ENCODE measurements around the gene ZNF25. TPM values are rescaled to one million over a fixed set of nuclear protein-coding genes. Genes with fewer than 3 reads are reported as not detected.

Gene ZNF25
- total RNA-seq, 1 donor from 2014 or later = 12.8 TPM

DNA sequence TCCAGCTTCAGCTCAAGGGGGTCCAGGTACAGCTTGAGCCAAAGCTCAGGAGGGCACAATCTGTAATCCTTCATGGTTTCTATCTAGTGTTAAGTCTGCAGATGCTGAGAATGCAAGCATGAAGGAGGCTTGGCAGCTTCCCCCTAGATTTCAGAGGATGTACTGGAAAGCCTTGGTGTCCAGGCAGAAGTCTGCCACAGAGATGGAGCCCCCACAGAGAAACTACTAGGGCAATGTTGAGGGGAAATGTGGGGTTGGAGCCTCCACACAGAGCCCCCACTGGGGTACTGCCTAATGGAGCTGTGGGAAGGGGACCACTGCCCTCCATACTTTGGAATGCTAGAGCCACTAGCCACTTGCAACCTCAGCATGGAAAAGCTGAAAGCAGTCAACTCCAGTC lies 11.4 kb downstream of the ZNF25 start:
- Histone ChIP-seq H3K4me1 (no peaks in the 10 kb centered on the region), H3K4me3 (no peak overlapping the region), H3K27me3 (no peaks in the 10 kb centered on the region), H3K36me3 (peaks cover 0 to 30% of the 10 kb centered on the region in 2 donors), H3K9me3 (no peaks in the 10 kb centered on the region), H3K27ac (no peak overlapping the region)
- DNase-seq (ENCODE audit: extremely low spot score in 2 of 2) = no peak
- TF ChIP-seq POLR2AphosphoS5 (IDR thresholded peaks at IDR 0.05; ENCODE audit: insufficient read depth in 1 of 2, low read depth in 1 of 2) = no peak
- TF ChIP-seq, protein P1, sequence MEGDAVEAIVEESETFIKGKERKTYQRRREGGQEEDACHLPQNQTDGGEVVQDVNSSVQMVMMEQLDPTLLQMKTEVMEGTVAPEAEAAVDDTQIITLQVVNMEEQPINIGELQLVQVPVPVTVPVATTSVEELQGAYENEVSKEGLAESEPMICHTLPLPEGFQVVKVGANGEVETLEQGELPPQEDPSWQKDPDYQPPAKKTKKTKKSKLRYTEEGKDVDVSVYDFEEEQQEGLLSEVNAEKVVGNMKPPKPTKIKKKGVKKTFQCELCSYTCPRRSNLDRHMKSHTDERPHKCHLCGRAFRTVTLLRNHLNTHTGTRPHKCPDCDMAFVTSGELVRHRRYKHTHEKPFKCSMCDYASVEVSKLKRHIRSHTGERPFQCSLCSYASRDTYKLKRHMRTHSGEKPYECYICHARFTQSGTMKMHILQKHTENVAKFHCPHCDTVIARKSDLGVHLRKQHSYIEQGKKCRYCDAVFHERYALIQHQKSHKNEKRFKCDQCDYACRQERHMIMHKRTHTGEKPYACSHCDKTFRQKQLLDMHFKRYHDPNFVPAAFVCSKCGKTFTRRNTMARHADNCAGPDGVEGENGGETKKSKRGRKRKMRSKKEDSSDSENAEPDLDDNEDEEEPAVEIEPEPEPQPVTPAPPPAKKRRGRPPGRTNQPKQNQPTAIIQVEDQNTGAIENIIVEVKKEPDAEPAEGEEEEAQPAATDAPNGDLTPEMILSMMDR (IDR thresholded peaks at IDR 0.05) = no peak
- TF ChIP-seq POLR2A (IDR thresholded peaks at IDR 0.05) = no peak
- intact Hi-C loops (cut with DNase I) = no loop called here

DNA sequence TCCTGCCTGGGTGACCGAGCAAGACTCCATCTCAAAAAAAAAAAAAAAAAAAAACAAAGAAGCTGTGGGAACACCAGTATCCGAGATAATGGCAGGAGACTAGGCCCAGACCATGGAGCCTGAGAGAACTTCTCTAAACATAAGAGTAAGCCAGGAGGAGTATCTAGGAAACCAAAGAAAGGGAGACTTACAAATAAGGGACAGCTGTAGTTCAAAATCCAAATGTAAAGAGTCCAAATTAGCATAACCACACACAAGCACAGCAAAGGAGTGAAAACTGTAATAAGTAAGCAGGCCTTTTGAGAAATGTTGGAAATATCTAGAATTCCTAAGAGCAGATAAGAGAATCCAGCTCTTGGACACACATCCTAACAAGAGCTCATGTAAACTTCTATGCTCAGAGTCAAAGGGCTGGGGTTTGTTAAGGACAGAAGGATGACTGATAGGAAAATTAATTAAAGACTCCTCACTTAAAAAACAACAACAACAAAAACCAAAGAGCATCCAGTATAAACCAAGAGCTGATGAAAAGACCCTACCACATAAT lies 15.8 kb downstream of the ZNF25 start:
- H3K4me1 ChIP-seq = no peaks in the 10 kb centered on the region
- no peak overlapping the region for H3K27ac ChIP-seq
- H3K9me3 ChIP-seq = no peaks in the 10 kb centered on the region
- DNase-seq (ENCODE audit: extremely low spot score in 2 of 2) = no peak
- H3K36me3 ChIP-seq = peaks cover 4 to 33% of the 10 kb centered on the region in 2 donors
- intact Hi-C loops (cut with DNase I) = no loop called here
- no peaks in the 10 kb centered on the region for H3K27me3 ChIP-seq
- H3K4me3 ChIP-seq = no peak overlapping the region
- TF ChIP-seq, protein P1 (IDR thresholded peaks at IDR 0.05) = no peak
- no peak for TF ChIP-seq POLR2AphosphoS5 (IDR thresholded peaks at IDR 0.05; ENCODE audit: insufficient read depth in 1 of 2, low read depth in 1 of 2)
- TF ChIP-seq POLR2A (IDR thresholded peaks at IDR 0.05) = no peak

DNA sequence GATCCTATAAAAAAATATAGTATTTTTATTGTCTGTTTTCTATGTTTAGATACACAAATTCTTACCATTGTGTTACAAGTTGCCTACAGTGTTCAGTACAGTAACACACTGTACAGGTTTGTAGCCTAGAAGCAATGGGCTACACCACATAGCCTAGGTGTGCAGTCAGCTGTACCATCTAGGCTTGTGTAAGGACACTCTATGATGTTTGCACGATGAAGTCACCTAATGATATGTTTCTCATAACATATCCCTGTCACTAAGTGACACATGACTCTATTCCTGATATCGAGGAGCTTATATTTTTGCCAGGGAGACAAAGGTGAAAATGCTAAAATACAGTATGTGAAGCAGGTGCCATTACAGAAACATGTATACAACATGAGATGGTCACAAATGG lies 18.6 kb downstream of the ZNF25 start:
- no peaks in the 10 kb centered on the region for H3K9me3 ChIP-seq
- H3K4me3 ChIP-seq = no peak overlapping the region
- TF ChIP-seq, protein P1 (IDR thresholded peaks at IDR 0.05) = no peak
- TF ChIP-seq POLR2AphosphoS5 (IDR thresholded peaks at IDR 0.05; ENCODE audit: insufficient read depth in 1 of 2, low read depth in 1 of 2) (no peak), POLR2A (IDR thresholded peaks at IDR 0.05) (no peak)
- intact Hi-C loops (cut with DNase I) = no loop called here
- H3K4me1 ChIP-seq = no peaks in the 10 kb centered on the region
- DNase-seq (ENCODE audit: extremely low spot score in 2 of 2) = no peak
- peaks cover 4 to 61% of the 10 kb centered on the region in 2 donors for H3K36me3 ChIP-seq
- no peaks in the 10 kb centered on the region for H3K27me3 ChIP-seq
- no peak overlapping the region for H3K27ac ChIP-seq

DNA sequence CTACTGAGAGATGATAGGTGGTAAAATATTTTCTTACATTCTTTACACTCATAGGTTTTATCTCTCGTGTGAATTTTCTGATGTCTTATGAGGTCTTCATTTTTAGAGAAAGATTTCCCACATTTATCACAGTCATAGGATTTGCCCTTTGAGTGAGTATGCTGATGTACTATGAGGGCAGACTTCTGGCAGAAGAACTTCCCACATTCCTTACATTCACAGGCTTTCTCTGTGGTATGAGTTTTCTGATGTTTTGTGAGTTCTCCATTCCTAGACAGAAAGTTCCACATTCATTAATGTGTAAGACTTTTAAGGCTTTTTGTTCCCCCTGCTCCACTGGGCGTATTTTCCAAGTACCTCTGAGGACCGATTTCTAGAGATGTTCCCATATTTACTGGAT lies 23.5 kb downstream of the ZNF25 start:
- Histone ChIP-seq H3K27ac (no peak overlapping the region), H3K27me3 (no peaks in the 10 kb centered on the region), H3K4me1 (no peaks in the 10 kb centered on the region), H3K36me3 (peaks cover 4 to 68% of the 10 kb centered on the region in 2 donors), H3K9me3 (no peaks in the 10 kb centered on the region), H3K4me3 (no peak overlapping the region)
- TF ChIP-seq, protein P1 (IDR thresholded peaks at IDR 0.05) = no peak
- TF ChIP-seq POLR2A (IDR thresholded peaks at IDR 0.05) (no peak), POLR2AphosphoS5 (IDR thresholded peaks at IDR 0.05; ENCODE audit: insufficient read depth in 1 of 2, low read depth in 1 of 2) (no peak)
- intact Hi-C loops (cut with DNase I) = no loop called here
- DNase-seq (ENCODE audit: extremely low spot score in 2 of 2) = no peak

DNA sequence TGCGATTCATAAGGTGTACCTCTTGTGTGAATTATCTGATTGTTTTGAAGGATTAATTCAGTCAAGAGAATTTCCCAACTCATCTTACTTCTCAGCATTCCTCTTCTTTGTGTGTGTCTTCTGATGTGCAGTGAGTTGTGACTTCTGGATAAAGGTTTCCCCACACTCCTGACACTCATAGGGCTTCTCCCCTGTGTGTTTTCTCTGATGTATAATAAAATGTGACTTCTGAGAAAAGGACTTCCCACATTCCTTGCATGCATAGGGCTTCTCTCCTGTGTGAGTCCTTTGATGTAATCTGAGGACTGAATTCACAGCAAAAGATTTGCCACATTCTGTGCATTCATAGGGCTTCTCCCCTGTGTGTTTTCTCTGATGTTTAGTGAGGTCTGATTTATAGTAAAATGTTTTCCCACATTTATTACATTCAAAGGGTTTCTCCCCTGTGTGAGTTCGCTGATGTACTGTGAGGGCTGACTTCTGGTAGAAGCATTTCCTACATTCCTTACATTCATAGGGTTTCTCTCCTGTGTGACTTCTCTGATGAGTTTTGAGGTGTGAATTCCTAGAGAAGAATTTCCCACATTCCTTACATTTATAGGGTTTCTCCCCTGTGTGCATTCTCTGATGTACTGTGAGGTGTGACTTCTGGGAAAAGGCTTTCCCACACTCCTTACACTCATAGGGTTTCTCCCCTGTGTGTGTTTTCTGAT lies 24.2 kb downstream of the ZNF25 start:
- H3K27me3 ChIP-seq = no peaks in the 10 kb centered on the region
- no peaks in the 10 kb centered on the region for H3K9me3 ChIP-seq
- H3K36me3 ChIP-seq = peaks cover 4 to 61% of the 10 kb centered on the region in 2 donors
- no peaks in the 10 kb centered on the region for H3K4me1 ChIP-seq
- TF ChIP-seq, protein P1 (IDR thresholded peaks at IDR 0.05) = no peak
- no peak for TF ChIP-seq POLR2A (IDR thresholded peaks at IDR 0.05)
- TF ChIP-seq POLR2AphosphoS5 (IDR thresholded peaks at IDR 0.05; ENCODE audit: insufficient read depth in 1 of 2, low read depth in 1 of 2) = no peak
- no peak overlapping the region for H3K4me3 ChIP-seq
- DNase-seq (ENCODE audit: extremely low spot score in 2 of 2) = no peak
- intact Hi-C loops (cut with DNase I) = no loop called here
- H3K27ac ChIP-seq = no peak overlapping the region

Data from vagina (tissue), 2 donors.